CD4-positive, alpha-beta T cell (primary cell): ENCODE results near the gene POLA2. TPM values are rescaled to one million over a fixed set of nuclear protein-coding genes. Genes with fewer than 3 reads are reported as not detected.

ENCODE experiments used
- ATAC-seq: fragments of 200-7000 bp; cut with Tn5 transposase; one replicate; pipeline ENCODE4 v1.10.0; 2022; ENCODE audit warnings: mild to moderate bottlenecking; ENCODE audit not compliant: poor library complexity
- CTCF ChIA-PET: fragments of 350-600 bp; sonication (Branson Sonifier 250); formaldehyde crosslinking; loops from one replicate; lab custom pipeline; 2021; ENCODE audit warnings: antibody characterized with exemption, inconsistent platforms; lab: Charles Lee
- POLR2A ChIA-PET: fragments of 350-600 bp; sonication (Branson Sonifier 250); formaldehyde crosslinking; loops from one replicate; lab custom pipeline; 2021; ENCODE audit warnings: antibody characterized with exemption, inconsistent platforms; lab: Charles Lee
- DNase-seq, 14 experiments: peaks; one replicate each; pipeline ENCODE4 v3.0.0-alpha.2; 2013 to 2020; ENCODE audit warnings: mixed read lengths in 2 of 14
- H3K27ac ChIP-seq, 2 donors: one replicate each; pipeline versions ENCODE4 v1.5.1 to v1.7.0; 2013; ENCODE audit warnings: low read length in 2 of 2, low read depth in 1 of 2, mild to moderate bottlenecking in 1 of 2
- H3K27me3 ChIP-seq, 2 experiments: 1 replicate in 1 of 2; 2 replicates in 1 of 2; pipeline versions ENCODE4 v1.6.1 to v1.7.0; 2013; ENCODE audit warnings: low read length in 2 of 2, control low read depth in 1 of 2, mild to moderate bottlenecking in 1 of 2, moderate library complexity in 1 of 2; ENCODE audit not compliant: insufficient read depth in 2 of 2, control insufficient read depth in 1 of 2
- H3K36me3 ChIP-seq: one replicate; pipeline ENCODE4 v1.6.1; 2013; ENCODE audit warnings: low read length, control low read depth; ENCODE audit not compliant: insufficient read depth
- H3K4me1 ChIP-seq: one replicate; pipeline ENCODE4 v1.6.1; 2013; ENCODE audit warnings: low read length, control low read depth; ENCODE audit not compliant: insufficient read depth
- H3K4me3 ChIP-seq: one replicate; pipeline ENCODE4 v1.5.1; 2013; ENCODE audit warnings: mild to moderate bottlenecking, low read length, moderate library complexity
- H3K9me3 ChIP-seq, 2 experiments: 1 replicate in 1 of 2; 2 replicates in 1 of 2; pipeline versions ENCODE4 v1.6.1 to v1.7.0; 2013; ENCODE audit warnings: low read length in 2 of 2, mild to moderate bottlenecking in 2 of 2, control low read depth in 1 of 2, moderate library complexity in 1 of 2; ENCODE audit not compliant: control insufficient read depth in 1 of 2, insufficient read depth in 1 of 2
- H3K27ac Mint-ChIP-seq: one replicate; pipeline ENCODE4 v1.8.0; 2020; ENCODE audit warnings: mixed read lengths
- H3K27me3 Mint-ChIP-seq: one replicate; pipeline ENCODE4 v1.8.0; 2021; ENCODE audit warnings: mixed read lengths
- H3K36me3 Mint-ChIP-seq: one replicate; pipeline ENCODE4 v1.8.0; 2021; ENCODE audit warnings: low read depth, mixed read lengths
- H3K4me1 Mint-ChIP-seq: one replicate; pipeline ENCODE4 v1.8.0; 2021; ENCODE audit warnings: low read depth, mixed read lengths
- H3K4me3 Mint-ChIP-seq: one replicate; pipeline ENCODE4 v1.8.0; 2020; ENCODE audit warnings: mild to moderate bottlenecking, mixed read lengths
- H3K9me3 Mint-ChIP-seq: one replicate; pipeline ENCODE4 v1.8.0; 2020; ENCODE audit warnings: mixed read lengths
- intact Hi-C, 2 experiments: fragments of 100-400 bp; cut with DNase I in 1 of 2; cut with micrococcal nuclease in 1 of 2; formaldehyde crosslinking; loops; one replicate each; pipeline versions ENCODE4 v1.15.1 to v1.9.0; 2023 to 2025; cut with DNase I, micrococcal nuclease
- total RNA-seq, 174 experiments: library from RNA in 2 of 174; stranded (reverse) in 2 of 174; gene quantifications; one replicate each; pipeline ENCODE4 v1.2.3 and lab custom pipeline; 2021 to 2026
- TF ChIP-seq, protein P1 (sequence below): fragments of 200-600 bp; IDR thresholded peaks from one replicate; pipeline ENCODE4 v1.8.0; 2022; ENCODE audit warnings: antibody characterized with exemption, mild to moderate bottlenecking

POLA2 gene
- total RNA-seq, 2 experiments from 2014 or later, result 9.6 to 10.6 TPM

DNA sequence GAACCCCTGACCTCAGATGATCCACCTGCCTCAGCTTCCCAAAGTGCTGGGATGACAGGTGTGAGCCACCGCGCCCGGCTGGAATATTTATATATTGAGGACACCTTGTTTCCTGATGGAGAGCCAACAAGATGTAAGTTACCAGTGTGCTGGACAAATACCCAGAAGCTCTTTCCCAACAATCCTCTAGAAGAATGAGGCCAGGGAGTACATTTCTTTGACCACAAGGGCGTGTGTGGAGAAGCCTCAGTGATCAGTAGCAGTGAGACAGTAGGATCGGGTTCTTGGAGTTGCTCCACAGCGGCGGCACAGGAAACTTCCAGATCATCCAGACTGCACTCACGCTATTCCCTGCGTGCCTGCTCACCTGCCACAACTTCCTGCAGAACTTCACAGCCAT, 10.3 kb upstream of the POLA2 start:
- TF ChIP-seq, protein P1, sequence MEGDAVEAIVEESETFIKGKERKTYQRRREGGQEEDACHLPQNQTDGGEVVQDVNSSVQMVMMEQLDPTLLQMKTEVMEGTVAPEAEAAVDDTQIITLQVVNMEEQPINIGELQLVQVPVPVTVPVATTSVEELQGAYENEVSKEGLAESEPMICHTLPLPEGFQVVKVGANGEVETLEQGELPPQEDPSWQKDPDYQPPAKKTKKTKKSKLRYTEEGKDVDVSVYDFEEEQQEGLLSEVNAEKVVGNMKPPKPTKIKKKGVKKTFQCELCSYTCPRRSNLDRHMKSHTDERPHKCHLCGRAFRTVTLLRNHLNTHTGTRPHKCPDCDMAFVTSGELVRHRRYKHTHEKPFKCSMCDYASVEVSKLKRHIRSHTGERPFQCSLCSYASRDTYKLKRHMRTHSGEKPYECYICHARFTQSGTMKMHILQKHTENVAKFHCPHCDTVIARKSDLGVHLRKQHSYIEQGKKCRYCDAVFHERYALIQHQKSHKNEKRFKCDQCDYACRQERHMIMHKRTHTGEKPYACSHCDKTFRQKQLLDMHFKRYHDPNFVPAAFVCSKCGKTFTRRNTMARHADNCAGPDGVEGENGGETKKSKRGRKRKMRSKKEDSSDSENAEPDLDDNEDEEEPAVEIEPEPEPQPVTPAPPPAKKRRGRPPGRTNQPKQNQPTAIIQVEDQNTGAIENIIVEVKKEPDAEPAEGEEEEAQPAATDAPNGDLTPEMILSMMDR, result no peak
- POLR2A ChIA-PET, result no interaction called here
- H3K27me3 ChIP-seq, result no peaks in the 10 kb centered on the region
- no peaks in the 10 kb centered on the region for H3K9me3 ChIP-seq
- H3K27me3 Mint-ChIP-seq, result peaks cover 9% of the 10 kb centered on the region
- H3K27ac ChIP-seq, result no peak overlapping the region
- no peaks in the 10 kb centered on the region for H3K36me3 ChIP-seq
- H3K27ac Mint-ChIP-seq, result no peak overlapping the region
- H3K4me3 Mint-ChIP-seq, result no peak overlapping the region
- H3K4me1 Mint-ChIP-seq, result no peaks in the 10 kb centered on the region
- H3K4me3 ChIP-seq, result no peak overlapping the region
- CTCF ChIA-PET, result no interaction called here
- intact Hi-C loops, result no loop called here
- DNase-seq (no peak), ATAC-seq (no peak)
- H3K9me3 Mint-ChIP-seq, result no peaks in the 10 kb centered on the region
- H3K4me1 ChIP-seq, result no peaks in the 10 kb centered on the region
- H3K36me3 Mint-ChIP-seq, result no peaks in the 10 kb centered on the region

DNA sequence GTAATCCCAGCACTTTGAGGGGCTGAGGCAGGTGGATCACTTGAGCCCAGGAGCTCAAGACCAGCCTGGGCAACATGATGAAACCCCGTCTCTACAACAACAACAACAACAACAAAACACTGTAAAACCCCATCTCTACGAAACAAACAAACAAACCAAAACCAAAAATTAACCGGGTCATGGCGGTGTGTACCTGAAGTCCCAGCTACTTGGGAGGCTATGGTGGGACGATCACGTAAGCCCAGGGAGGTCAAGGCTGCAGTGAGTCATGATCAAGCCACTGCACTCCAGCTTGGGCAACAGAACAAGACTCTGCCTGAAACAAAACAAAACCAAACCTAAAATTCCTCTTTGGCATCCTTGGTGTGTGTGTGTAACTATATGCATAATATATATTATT, 7.0 kb upstream of the POLA2 start:
- Mint-ChIP-seq H3K27me3 (peaks cover 9% of the 10 kb centered on the region), H3K4me3 (no peak overlapping the region), H3K4me1 (peaks cover 10% of the 10 kb centered on the region), H3K9me3 (no peaks in the 10 kb centered on the region), H3K27ac (no peak overlapping the region), H3K36me3 (no peaks in the 10 kb centered on the region)
- CTCF ChIA-PET, result no interaction called here
- no peak overlapping the region for H3K4me3 ChIP-seq
- TF ChIP-seq, protein P1, result no peak
- ATAC-seq (no peak), DNase-seq (no peak)
- no peaks in the 10 kb centered on the region for H3K27me3 ChIP-seq
- intact Hi-C loops, result no loop called here
- no peak overlapping the region for H3K27ac ChIP-seq
- H3K36me3 ChIP-seq, result no peaks in the 10 kb centered on the region
- H3K9me3 ChIP-seq, result no peaks in the 10 kb centered on the region
- POLR2A ChIA-PET, result no interaction called here
- no peaks in the 10 kb centered on the region for H3K4me1 ChIP-seq

DNA sequence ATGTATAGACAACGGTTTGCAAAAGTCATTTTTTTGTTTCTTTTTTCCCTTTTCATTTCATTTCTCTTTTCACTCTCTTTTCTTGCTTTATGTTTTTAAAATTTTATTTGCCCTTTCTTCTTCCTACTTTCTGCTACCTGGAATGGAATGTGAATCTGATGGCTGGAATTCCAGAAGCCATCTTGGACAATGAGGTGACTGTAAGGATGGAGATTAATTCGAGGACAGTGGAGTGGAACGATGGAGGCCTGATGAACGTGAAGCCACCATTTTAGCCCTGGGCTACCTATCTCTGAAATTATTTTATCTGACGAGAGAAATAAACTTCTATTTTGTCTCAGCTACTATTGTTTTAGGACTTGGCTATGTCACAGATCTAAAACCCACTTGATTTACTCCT, 2.8 kb upstream of the POLA2 start:
- DNase-seq (no peak), ATAC-seq (no peak)
- ChIA-PET POLR2A (no interaction called here), CTCF (interaction anchor here (1.2 kb wide), 1 partner anchor 71 kb away, joined by 3 read pairs; no protein-coding TSS in a partner anchor)
- Mint-ChIP-seq H3K36me3 (peaks cover 13% of the 10 kb centered on the region), H3K27me3 (peaks cover 2% of the 10 kb centered on the region), H3K4me1 (peaks cover 38% of the 10 kb centered on the region), H3K4me3 (peak overlapping the region; percentile 45), H3K27ac (peak overlapping the region; percentile 91), H3K9me3 (no peaks in the 10 kb centered on the region)
- intact Hi-C loops, result no loop called here
- Histone ChIP-seq H3K9me3 (no peaks in the 10 kb centered on the region), H3K36me3 (no peaks in the 10 kb centered on the region), H3K27ac (no peak overlapping the region), H3K27me3 (no peaks in the 10 kb centered on the region), H3K4me3 (no peak overlapping the region), H3K4me1 (peaks cover 31% of the 10 kb centered on the region)
- TF ChIP-seq, protein P1, result no peak
